Activated CD4-positive, alpha-beta T cell treated with anti-CD3 and anti-CD28 coated beads, Interleukin-2, amount 10 ng/mL, durations not matched to agents 24 days and 14 days (primary cell): Measurements from ENCODE around the gene CCK. TPM values are rescaled to one million over a fixed set of nuclear protein-coding genes. Genes with fewer than 3 reads are reported as not detected.

Experiments
- total RNA-seq: library from RNA; stranded (reverse); gene quantifications from 2 replicates; pipeline ENCODE4 v1.2.3, GENCODE V29; 2022

CCK gene
- total RNA-seq, 1 donor from 2014 or later, result not detected

Other genes starting within 250 kb of the CCK start
- 35.4 and 35.9 TPM in 2 replicates for gene TRAK1, start 174.8 kb downstream of the CCK start, total RNA-seq
- gene LYZL4, start 144.4 kb upstream of the CCK start, total RNA-seq, result not detected in 2 replicates
- 0.68 and 0.80 TPM in 2 replicates for gene VIPR1, start 236.5 kb upstream of the CCK start, total RNA-seq